ENCODE measurements around the gene ATG5. TPM values are rescaled to one million over a fixed set of nuclear protein-coding genes. Genes with fewer than 3 reads are reported as not detected.

ATG5 gene
- total RNA-seq, 2 donors from 2014 or later: 29.5 to 31.4 TPM

DNA sequence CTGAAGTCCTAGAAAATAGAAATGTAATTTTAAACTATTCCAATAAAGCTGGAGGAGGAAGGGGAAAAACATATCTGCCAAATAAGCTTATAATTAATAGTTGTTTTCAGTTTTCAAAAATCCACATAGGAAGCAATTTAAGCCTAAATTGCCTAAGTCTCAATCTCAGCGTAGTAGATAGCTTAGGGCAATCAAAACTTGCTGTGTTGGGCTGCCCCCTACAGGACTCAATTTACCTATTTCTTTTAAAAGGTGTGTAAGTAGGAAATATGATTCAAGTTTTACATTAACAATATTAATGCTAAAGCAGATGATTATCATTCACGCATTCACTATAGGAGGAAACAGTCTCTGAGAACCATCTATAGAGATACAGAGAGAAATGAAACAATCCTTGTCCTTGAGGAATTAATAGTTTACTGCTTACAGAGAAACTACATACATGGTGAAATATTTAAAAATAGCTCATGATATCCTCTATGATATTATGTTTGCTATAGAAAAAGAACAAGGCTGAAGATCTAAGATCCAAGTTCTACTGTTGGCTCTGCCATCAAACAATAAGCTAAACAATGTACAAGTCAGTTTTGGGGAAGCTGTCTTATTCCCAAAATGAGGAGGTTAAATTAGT is 102.1 kb downstream of the ATG5 start:
- Mint-ChIP-seq H3K36me3 (ENCODE audit: low read depth) (peaks cover 28% of the 10 kb centered on the region), H3K9me3 (peaks cover 21% of the 10 kb centered on the region), H3K27ac (no peak overlapping the region), H3K4me3 (no peak overlapping the region), H3K27me3 (ENCODE audit: insufficient read depth) (no peaks in the 10 kb centered on the region), H3K4me1 (peaks cover 11% of the 10 kb centered on the region)
- Histone ChIP-seq H3K36me3 (ENCODE audit: control insufficient read depth, insufficient read depth, low read length) (no peaks in the 10 kb centered on the region), H3K9ac (ENCODE audit: extremely low read depth, low read length, poor library complexity, severe bottlenecking) (no peak overlapping the region), H3K4me1 (ENCODE audit: control insufficient read depth, insufficient read depth, low read length) (peaks cover 7% of the 10 kb centered on the region), H3K9me3 (ENCODE audit: control insufficient read depth, low read length) (peaks cover 18% of the 10 kb centered on the region), H3K27ac (ENCODE audit: low read depth, low read length) (no peak overlapping the region), H3K4me3 (ENCODE audit: low read length) (no peak overlapping the region), H3K27me3 (ENCODE audit: control insufficient read depth, insufficient read depth, low read length, poor library complexity, severe bottlenecking) (no peaks in the 10 kb centered on the region)
- peak; percentile 71 for DNase-seq
- 23% methylated on average over 2 of the region's 2 CpGs; no CpG with 5 or more reads in 1 of the 2 experiments for WGBS, 2 experiments (ENCODE audit: insufficient coverage in 1 of 2, insufficient read length in 1 of 2)
- peak; percentile 92 for TF ChIP-seq CTCF (conservative IDR thresholded peaks at IDR 0.05)

DNA sequence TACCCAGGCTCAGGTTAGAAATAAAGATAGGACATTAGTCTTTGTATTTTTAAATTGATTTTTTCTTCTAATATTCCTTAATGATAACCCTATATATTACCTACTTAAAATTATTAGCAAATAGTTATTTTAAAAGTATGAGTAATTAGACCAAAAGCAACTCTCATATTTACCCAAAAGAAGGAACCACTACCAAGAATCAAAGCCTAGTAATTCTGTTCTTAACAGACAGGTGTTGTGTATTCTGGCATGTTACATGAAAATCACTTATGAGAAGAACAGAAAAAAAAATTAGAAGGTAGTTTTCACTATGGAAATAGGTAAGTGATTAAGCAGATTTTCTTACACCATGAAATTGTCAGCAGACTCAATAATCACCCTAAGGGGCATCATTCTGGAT is 105.1 kb downstream of the ATG5 start:
- Histone ChIP-seq H3K4me1 (ENCODE audit: control insufficient read depth, insufficient read depth, low read length) (peaks cover 3% of the 10 kb centered on the region), H3K9ac (ENCODE audit: extremely low read depth, low read length, poor library complexity, severe bottlenecking) (no peak overlapping the region), H3K36me3 (ENCODE audit: control insufficient read depth, insufficient read depth, low read length) (no peaks in the 10 kb centered on the region), H3K27ac (ENCODE audit: low read depth, low read length) (no peak overlapping the region), H3K9me3 (ENCODE audit: control insufficient read depth, low read length) (no peaks in the 10 kb centered on the region), H3K4me3 (ENCODE audit: low read length) (no peak overlapping the region), H3K27me3 (ENCODE audit: control insufficient read depth, insufficient read depth, low read length, poor library complexity, severe bottlenecking) (no peaks in the 10 kb centered on the region)
- Mint-ChIP-seq H3K27ac (no peak overlapping the region), H3K4me1 (peaks cover 5% of the 10 kb centered on the region), H3K27me3 (ENCODE audit: insufficient read depth) (no peaks in the 10 kb centered on the region), H3K36me3 (ENCODE audit: low read depth) (peaks cover 4% of the 10 kb centered on the region), H3K9me3 (no peaks in the 10 kb centered on the region), H3K4me3 (no peak overlapping the region)
- no peak for TF ChIP-seq CTCF (conservative IDR thresholded peaks at IDR 0.05)
- DNase-seq: no peak

GRCh38 chr6:106216527-106216926 is 109.0 kb downstream of the ATG5 start:
- Histone ChIP-seq H3K27ac (ENCODE audit: low read depth, low read length) (no peak overlapping the region), H3K36me3 (ENCODE audit: control insufficient read depth, insufficient read depth, low read length) (no peaks in the 10 kb centered on the region), H3K4me1 (ENCODE audit: control insufficient read depth, insufficient read depth, low read length) (no peaks in the 10 kb centered on the region), H3K4me3 (ENCODE audit: low read length) (no peak overlapping the region), H3K9me3 (ENCODE audit: control insufficient read depth, low read length) (no peaks in the 10 kb centered on the region), H3K9ac (ENCODE audit: extremely low read depth, low read length, poor library complexity, severe bottlenecking) (no peak overlapping the region), H3K27me3 (ENCODE audit: control insufficient read depth, insufficient read depth, low read length, poor library complexity, severe bottlenecking) (no peaks in the 10 kb centered on the region)
- H3K27me3 Mint-ChIP-seq (ENCODE audit: insufficient read depth): no peaks in the 10 kb centered on the region
- H3K4me3 Mint-ChIP-seq: no peak overlapping the region
- H3K4me1 Mint-ChIP-seq: peaks cover 5% of the 10 kb centered on the region
- no peaks in the 10 kb centered on the region for H3K36me3 Mint-ChIP-seq (ENCODE audit: low read depth)
- TF ChIP-seq CTCF (conservative IDR thresholded peaks at IDR 0.05): no peak
- H3K27ac Mint-ChIP-seq: no peak overlapping the region
- no peak for DNase-seq
- 92 to 100% methylated on average over 1 of the region's 1 CpG for WGBS, 2 experiments (ENCODE audit: insufficient coverage in 1 of 2, insufficient read length in 1 of 2)
- H3K9me3 Mint-ChIP-seq: no peaks in the 10 kb centered on the region
